ENCODE measurements around the gene MYO15A.

Gene MYO15A

GRCh38 chr17:18109935-18110485 is 1.5 kb downstream of the MYO15A start:
- Mint-ChIP-seq H3K4me3 (no peak overlapping the region), H3K9me3 (no peaks in the 10 kb centered on the region), H3K27me3 (ENCODE audit: low read depth) (no peaks in the 10 kb centered on the region), H3K27ac (no peak overlapping the region), H3K36me3 (ENCODE audit: low read depth) (peaks cover 4% of the 10 kb centered on the region), H3K4me1 (ENCODE audit: low read depth) (no peaks in the 10 kb centered on the region)
- DNase-seq (ENCODE audit: low spot score), result no peak

- no peaks in the 10 kb centered on the region for H3K4me1 Mint-ChIP-seq (ENCODE audit: low read depth)
- H3K27ac Mint-ChIP-seq, result no peak overlapping the region
- no peaks in the 10 kb centered on the region for H3K27me3 Mint-ChIP-seq (ENCODE audit: low read depth)
- peaks cover 4% of the 10 kb centered on the region for H3K36me3 Mint-ChIP-seq (ENCODE audit: low read depth)
- DNase-seq (ENCODE audit: low spot score), result no peak
- H3K9me3 Mint-ChIP-seq, result no peaks in the 10 kb centered on the region
- no peak overlapping the region for H3K4me3 Mint-ChIP-seq
These were observed 2.1 kb downstream of the MYO15A start for GRCh38 chr17:18110636-18111145.

- H3K27me3 Mint-ChIP-seq (ENCODE audit: low read depth), result no peaks in the 10 kb centered on the region
These were observed 2.9 kb downstream of the MYO15A start for GRCh38 chr17:18111330-18111971.

GRCh38 chr17:18115517-18115916 is 7.0 kb downstream of the MYO15A start:
- Mint-ChIP-seq H3K4me3 (no peak overlapping the region), H3K27ac (no peak overlapping the region), H3K27me3 (ENCODE audit: low read depth) (no peaks in the 10 kb centered on the region), H3K36me3 (ENCODE audit: low read depth) (no peaks in the 10 kb centered on the region), H3K4me1 (ENCODE audit: low read depth) (no peaks in the 10 kb centered on the region), H3K9me3 (peaks cover 4% of the 10 kb centered on the region)
- DNase-seq (ENCODE audit: low spot score), result no peak

More at GRCh38 chr17:18111330-18111971, 2.9 kb downstream of the MYO15A start:
- Mint-ChIP-seq H3K9me3 (no peaks in the 10 kb centered on the region), H3K36me3 (ENCODE audit: low read depth) (peaks cover 4% of the 10 kb centered on the region), H3K27ac (no peak overlapping the region), H3K4me3 (no peak overlapping the region), H3K4me1 (ENCODE audit: low read depth) (no peaks in the 10 kb centered on the region)
- DNase-seq (ENCODE audit: low spot score), result no peak

- Mint-ChIP-seq H3K4me1 (ENCODE audit: low read depth) (no peaks in the 10 kb centered on the region), H3K4me3 (no peak overlapping the region), H3K27me3 (ENCODE audit: low read depth) (no peaks in the 10 kb centered on the region), H3K27ac (no peak overlapping the region), H3K36me3 (ENCODE audit: low read depth) (no peaks in the 10 kb centered on the region), H3K9me3 (peaks cover 4% of the 10 kb centered on the region)
- no peak for DNase-seq (ENCODE audit: low spot score)
These were observed 7.5 kb downstream of the MYO15A start for GRCh38 chr17:18116078-18116477.

- no peaks in the 10 kb centered on the region for H3K27me3 Mint-ChIP-seq (ENCODE audit: low read depth)
- peaks cover 4% of the 10 kb centered on the region for H3K9me3 Mint-ChIP-seq
- no peak overlapping the region for H3K27ac Mint-ChIP-seq
- DNase-seq (ENCODE audit: low spot score), result no peak
- no peak overlapping the region for H3K4me3 Mint-ChIP-seq
- no peaks in the 10 kb centered on the region for H3K4me1 Mint-ChIP-seq (ENCODE audit: low read depth)
- no peaks in the 10 kb centered on the region for H3K36me3 Mint-ChIP-seq (ENCODE audit: low read depth)
These were observed 9.0 kb downstream of the MYO15A start for GRCh38 chr17:18117533-18117932.

- DNase-seq (ENCODE audit: low spot score), result no peak
- no peak overlapping the region for H3K27ac Mint-ChIP-seq
- H3K36me3 Mint-ChIP-seq (ENCODE audit: low read depth), result no peaks in the 10 kb centered on the region
- no peaks in the 10 kb centered on the region for H3K4me1 Mint-ChIP-seq (ENCODE audit: low read depth)
- H3K9me3 Mint-ChIP-seq, result peaks cover 4% of the 10 kb centered on the region
- H3K27me3 Mint-ChIP-seq (ENCODE audit: low read depth), result no peaks in the 10 kb centered on the region
- H3K4me3 Mint-ChIP-seq, result no peak overlapping the region
These were observed 9.7 kb downstream of the MYO15A start for GRCh38 chr17:18117982-18118975.

- H3K36me3 Mint-ChIP-seq (ENCODE audit: low read depth), result no peaks in the 10 kb centered on the region
- no peaks in the 10 kb centered on the region for H3K4me1 Mint-ChIP-seq (ENCODE audit: low read depth)
- no peak overlapping the region for H3K27ac Mint-ChIP-seq
- no peaks in the 10 kb centered on the region for H3K27me3 Mint-ChIP-seq (ENCODE audit: low read depth)
- no peak overlapping the region for H3K4me3 Mint-ChIP-seq
- no peak for DNase-seq (ENCODE audit: low spot score)
- H3K9me3 Mint-ChIP-seq, result peaks cover 4% of the 10 kb centered on the region
These were observed 10.7 kb downstream of the MYO15A start for GRCh38 chr17:18119166-18119745.

GRCh38 chr17:18119938-18120337 is 11.4 kb downstream of the MYO15A start:
- Mint-ChIP-seq H3K36me3 (ENCODE audit: low read depth) (no peaks in the 10 kb centered on the region), H3K9me3 (peaks cover 4% of the 10 kb centered on the region)

GRCh38 chr17:18120461-18121017 is 12.0 kb downstream of the MYO15A start:
- no peaks in the 10 kb centered on the region for H3K36me3 Mint-ChIP-seq (ENCODE audit: low read depth)
- DNase-seq (ENCODE audit: low spot score), result no peak
- no peaks in the 10 kb centered on the region for H3K4me1 Mint-ChIP-seq (ENCODE audit: low read depth)
- H3K27me3 Mint-ChIP-seq (ENCODE audit: low read depth), result no peaks in the 10 kb centered on the region
- no peak overlapping the region for H3K27ac Mint-ChIP-seq
- no peak overlapping the region for H3K4me3 Mint-ChIP-seq
- H3K9me3 Mint-ChIP-seq, result peaks cover 4% of the 10 kb centered on the region

More at GRCh38 chr17:18119938-18120337, 11.4 kb downstream of the MYO15A start:
- no peak for DNase-seq (ENCODE audit: low spot score)
- no peak overlapping the region for H3K4me3 Mint-ChIP-seq
- no peak overlapping the region for H3K27ac Mint-ChIP-seq
- H3K4me1 Mint-ChIP-seq (ENCODE audit: low read depth), result no peaks in the 10 kb centered on the region
- no peaks in the 10 kb centered on the region for H3K27me3 Mint-ChIP-seq (ENCODE audit: low read depth)

GRCh38 chr17:18121144-18121910 is 12.8 kb downstream of the MYO15A start:
- H3K9me3 Mint-ChIP-seq, result peaks cover 4% of the 10 kb centered on the region
- H3K27me3 Mint-ChIP-seq (ENCODE audit: low read depth), result no peaks in the 10 kb centered on the region
- H3K4me3 Mint-ChIP-seq, result no peak overlapping the region
- H3K27ac Mint-ChIP-seq, result no peak overlapping the region
- no peaks in the 10 kb centered on the region for H3K4me1 Mint-ChIP-seq (ENCODE audit: low read depth)
- no peak for DNase-seq (ENCODE audit: low spot score)
- no peaks in the 10 kb centered on the region for H3K36me3 Mint-ChIP-seq (ENCODE audit: low read depth)

GRCh38 chr17:18122990-18123753 is 14.6 kb downstream of the MYO15A start:
- Mint-ChIP-seq H3K27ac (no peak overlapping the region), H3K4me1 (ENCODE audit: low read depth) (no peaks in the 10 kb centered on the region), H3K36me3 (ENCODE audit: low read depth) (no peaks in the 10 kb centered on the region), H3K4me3 (no peak overlapping the region), H3K9me3 (peaks cover 4% of the 10 kb centered on the region), H3K27me3 (ENCODE audit: low read depth) (no peaks in the 10 kb centered on the region)
- no peak for DNase-seq (ENCODE audit: low spot score)
